HG03457 (cell line): ENCODE measurements around the gene APBA2.
"Not testable (repeated sequence)": the region's sequence is repeated elsewhere in the genome, so short reads cannot be mapped to it uniquely, and the experiment has no call there.

Source experiments
- ATAC-seq: cut with Tn5 transposase; IDR thresholded peaks from one replicate; pipeline ENCODE4 v1.9.1; 2021; ENCODE audit warnings: moderate number of reproducible peaks; ENCODE audit not compliant: unreplicated experiment

APBA2 gene

DNA sequence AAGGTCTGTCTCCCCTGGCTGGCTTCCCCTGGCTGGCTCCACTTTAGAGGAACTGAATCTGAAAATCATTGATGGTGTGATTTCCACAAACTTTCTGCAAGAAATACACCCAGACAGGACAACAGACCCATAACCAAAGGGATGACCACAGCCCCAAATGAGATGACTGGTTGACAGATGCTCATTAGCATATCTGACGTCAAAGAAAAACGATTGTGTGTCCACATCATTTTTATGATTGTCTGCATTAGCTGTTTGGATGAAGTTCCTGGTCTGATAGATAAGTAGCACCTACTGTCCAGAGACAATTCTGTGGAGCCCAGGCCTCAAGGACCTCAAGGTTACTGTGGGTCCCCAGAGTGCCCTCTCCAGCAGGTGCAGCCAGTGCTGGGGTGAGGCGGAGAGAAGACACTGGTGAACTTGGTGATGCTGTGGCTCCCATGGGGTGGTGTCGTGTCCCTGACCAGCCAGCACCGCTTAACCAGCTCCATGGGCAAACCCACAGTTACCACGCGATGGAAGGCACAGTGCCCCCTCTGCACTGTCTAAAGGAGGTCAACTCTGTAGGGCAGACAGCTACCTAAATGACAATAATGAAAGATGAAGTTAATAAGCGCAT lies 256.5 kb downstream of the APBA2 start:
- no peak for ATAC-seq

DNA sequence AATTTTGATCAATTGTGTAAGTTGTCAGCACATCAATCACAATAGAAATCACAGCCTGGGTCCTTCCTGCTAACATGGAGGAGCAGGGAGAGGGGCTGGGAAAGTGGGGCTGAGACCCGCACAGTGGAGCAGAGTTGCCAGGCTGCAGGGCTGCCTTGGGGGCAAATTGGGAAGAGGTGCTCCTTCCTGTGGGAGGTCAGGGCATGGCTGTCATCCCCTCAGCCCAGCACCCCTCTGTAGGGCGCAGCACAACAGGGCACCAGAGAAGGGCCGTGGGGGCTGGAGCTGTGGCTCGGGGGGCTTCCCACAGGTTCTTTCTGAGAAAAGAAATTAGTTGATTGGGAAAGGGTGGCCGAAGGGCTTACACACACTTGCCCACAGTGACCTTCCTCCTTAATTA lies 257.5 kb downstream of the APBA2 start:
- ATAC-seq = no peak

DNA sequence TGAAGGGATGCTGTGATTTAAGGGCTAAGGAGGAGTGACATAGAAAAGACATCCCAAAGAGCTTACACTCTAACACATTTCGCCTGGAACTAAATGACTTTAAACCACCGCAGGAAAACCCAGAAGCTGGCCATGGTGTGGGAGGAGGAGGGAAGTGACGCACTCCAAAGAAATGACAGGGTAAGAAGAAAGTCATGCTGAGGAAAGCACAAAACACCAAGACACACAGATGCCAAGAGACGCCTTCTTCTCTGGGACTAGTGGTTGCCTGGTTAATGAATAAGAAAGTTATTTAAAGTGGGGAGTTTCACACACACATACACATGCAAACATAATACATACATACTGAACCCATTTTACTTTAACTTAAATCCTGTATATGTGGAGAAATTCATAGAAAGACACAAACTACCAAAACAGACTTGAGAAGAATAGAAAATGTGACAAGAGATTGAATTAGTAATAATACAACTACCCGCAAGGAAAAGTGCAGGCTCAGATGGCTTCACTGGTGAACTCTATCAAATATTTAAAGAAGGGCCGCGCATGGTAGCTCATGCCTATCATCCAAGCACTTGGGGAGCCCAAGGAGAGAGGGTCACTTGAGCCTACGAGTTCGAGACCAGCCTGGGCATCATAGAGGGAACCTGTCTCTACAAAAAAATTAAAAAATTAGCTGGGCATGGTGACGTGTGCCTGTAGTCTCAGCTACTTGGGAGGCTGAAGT lies 258.3 kb downstream of the APBA2 start:
- ATAC-seq = no peak

DNA sequence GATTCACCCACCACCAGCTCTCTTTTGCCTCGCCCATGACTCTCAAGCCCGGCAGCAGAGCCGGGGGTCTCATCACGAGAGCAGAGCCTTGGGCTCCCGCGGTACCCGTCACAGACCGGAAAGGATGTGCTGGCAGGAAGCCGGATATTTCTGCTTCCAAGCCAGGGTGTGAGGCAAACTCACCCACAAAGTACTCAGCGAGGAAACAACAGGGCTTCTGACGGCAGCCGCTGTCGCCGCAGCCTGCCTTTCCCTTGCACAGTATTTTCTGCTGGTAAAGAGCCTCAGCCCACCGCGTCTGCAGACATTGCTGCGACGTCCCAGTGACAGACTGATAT lies 263.9 kb downstream of the APBA2 start:
- ATAC-seq = no peak

DNA sequence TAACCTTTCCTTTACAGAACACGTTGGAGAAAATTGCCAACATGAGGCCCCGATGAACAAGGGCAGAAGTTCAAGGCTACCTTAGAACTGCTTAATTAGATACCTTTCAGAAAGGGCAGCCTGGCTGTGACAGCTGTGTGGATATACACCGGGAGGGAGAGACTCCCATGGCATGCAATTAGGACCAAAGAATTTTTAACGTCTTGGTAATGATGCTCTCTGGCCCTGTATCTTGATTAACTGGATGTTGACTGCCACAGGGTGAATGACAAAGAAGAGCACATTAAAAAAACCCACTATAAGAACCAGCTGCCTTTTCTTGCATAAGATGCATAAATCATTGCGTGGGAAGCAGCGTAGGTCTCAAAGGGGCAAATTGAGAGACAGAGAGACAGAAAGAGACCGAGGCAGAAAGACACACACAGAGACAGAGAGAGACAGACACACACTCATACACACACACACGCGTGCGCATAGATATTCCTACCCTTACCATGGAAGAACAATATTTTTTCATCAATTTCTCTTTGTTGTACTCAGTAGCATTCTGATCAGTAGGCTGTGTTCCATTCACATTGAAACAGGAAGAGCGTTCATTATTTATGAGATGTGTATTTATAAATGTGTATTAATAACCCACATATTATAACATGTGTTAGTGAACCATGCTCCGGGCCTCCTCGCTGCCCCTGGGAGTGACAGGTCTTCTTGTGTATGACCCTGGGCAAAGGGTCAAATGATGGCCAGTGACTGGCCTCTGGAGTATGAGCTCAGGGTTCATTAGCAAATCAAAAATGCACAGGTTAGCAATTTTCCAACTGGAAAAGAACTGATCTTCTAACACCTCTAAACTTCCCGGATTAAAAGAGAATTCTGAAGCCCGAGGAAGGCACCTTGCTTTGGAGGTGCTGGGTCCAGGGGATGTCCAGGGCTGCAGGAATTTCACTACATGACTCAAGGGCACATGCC lies 265.0 kb downstream of the APBA2 start:
- ATAC-seq = no peak

DNA sequence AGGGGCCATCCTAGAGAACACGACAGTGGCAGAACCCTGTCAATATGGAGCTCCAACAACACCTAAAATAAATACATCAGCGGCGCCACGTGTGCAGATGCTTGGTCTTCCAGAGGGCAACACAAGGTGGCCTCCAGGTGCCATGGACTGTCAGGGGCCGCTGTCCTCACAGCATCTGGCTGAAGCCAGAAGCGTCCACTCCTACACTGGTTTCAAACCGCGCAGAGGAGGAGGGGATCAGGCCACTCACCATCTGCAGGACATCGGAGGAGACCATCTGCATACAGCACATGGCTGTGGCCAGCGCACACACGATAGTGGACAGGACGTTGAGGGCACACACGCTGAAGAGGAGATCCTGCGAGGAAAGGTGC lies 265.7 kb downstream of the APBA2 start:
- no peak for ATAC-seq

DNA sequence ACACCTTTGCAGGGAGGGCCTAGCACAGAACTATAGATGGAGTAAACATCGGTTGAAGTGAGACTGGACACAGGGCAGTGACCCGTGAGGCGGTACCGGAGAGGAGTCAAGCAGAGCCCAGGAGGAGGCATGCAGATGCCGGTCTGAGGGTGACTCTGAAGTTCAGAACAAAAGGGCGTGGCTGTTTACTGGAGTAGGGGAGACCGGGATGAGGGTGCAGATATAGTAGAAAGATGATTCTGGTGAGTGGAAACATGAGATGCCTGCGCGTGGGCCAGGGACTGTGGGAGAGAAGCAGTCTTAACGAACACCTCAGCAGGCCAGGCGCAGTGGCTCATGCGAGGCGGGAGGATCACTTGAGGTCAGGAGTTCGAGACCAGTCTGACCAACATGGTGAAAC lies 270.7 kb downstream of the APBA2 start:
- ATAC-seq = no peak

DNA sequence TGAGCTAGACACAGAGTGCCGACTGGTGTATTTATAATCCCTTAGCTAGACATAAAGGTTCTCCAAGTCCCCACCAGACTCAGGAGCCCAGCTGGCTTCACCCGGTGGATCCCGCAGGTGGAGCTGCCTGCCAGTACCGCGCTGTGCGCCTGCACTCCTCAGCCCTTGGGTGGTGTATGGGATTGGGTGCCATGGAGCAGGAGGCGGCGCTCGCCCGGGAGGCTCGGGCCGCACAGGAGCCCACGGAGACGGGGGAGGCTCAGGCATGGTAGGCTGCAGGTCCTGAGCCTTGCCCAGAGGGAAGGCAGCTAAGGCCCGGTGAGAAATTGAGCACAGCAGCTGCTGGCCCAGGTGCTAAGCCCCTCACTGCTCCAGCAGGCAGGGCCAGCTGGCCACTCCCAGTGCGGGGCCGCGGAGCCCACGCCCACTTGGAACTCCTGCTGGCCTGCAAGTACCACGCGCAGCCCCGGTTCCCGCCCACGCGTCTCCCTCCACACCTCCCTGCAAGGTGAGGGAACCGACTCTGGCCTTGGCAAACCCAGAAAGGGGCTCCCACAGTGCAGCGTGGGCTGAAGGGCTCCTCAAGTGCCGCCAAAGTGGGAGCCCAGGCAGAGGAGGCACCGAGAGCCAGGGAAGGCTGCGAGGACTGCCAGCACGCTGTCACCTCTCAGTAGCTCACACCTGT lies 274.1 kb downstream of the APBA2 start:
- ATAC-seq = no peak

DNA sequence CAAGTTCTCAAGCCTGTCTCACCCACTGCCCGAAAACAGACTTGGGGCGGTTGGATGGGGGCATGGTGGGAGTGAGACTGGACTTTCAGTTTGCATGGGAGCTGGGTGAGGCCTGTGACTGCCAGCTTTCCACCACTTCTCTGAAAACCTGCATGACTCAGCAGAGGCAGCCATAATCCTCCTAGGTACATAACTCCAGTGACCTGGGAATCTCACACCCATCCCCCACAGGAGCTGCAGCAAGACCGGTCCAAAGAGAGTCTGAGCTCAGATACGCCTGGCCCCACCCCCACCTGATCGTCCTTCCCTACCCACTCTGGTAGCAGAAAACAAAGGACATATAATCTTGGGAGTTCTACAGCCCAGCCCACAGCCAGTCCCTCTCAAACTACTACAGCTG lies 276.6 kb downstream of the APBA2 start:
- ATAC-seq = no peak

DNA sequence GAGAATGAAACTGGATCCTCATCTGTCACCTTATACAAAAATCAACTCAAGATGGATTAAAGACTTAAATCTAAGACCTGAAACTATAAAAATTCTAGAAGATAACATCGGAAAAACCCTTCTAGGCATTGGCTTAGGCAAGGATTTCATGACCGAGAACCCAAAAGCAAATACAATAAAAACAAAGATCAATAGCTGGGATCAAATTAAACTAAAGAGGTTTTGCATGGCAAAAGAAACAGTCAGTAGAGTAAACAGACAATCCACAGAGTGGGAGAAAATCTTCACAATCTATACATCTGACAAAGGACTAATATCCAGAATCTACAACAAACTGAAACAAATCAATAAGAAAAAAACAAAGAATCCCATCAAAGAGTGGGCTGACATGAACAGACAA lies 281.3 kb downstream of the APBA2 start:
- ATAC-seq = not testable (repeated sequence)
